GM21390 (cell line): Measurements from ENCODE around the gene RNF157.
"Not testable (repeated sequence)": the region's sequence is repeated elsewhere in the genome, so short reads cannot be mapped to it uniquely, and the experiment has no call there.

Experiments
- ATAC-seq: cut with Tn5 transposase; IDR thresholded peaks from one replicate; pipeline ENCODE4 v1.9.1; 2021; ENCODE audit not compliant: unreplicated experiment

Gene RNF157

DNA sequence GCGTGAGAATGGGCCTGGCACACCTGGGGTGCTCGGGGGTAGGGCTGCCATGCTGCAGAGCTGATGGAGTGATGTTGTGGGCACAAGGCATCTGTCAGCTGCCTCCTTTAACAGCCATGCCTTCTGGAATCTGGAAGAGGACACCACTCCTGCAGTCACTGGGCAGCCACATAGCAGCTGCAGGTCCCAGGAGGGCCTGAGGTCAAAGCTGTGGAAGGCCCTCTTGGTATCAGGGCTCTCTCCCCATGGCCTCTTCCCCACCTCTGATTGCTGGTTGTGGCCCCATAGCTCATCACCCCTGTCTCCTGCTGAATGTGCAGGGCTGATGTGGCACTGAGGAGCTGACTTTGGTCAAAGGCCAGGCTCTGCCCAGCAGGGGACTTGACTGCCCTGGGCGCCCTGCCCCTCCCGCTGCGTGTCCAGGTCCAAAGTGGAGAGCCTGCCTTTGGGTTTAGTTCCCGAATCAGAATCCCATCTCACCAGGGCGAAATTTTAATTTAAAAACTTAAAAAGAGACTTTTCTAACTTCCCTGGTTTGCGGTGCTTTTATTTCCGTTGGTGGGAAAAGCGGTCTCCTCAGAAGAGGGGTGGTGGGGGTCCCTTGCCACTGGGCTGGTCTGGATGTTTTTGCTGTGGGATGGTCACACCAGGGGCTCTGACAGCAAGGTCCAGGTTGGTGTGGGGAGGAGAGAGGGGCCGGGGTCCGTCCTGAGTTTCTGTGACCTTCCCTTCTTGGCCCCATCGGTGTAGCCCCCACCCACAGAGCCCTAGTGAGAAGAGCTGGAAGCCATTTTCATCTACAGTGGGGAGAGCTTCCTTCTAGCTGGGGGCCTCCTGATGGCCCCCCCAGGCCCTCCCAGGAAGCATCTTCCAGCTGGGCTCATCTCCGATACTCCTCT, 30.7 kb upstream of the RNF157 start:
- ATAC-seq: no peak

DNA sequence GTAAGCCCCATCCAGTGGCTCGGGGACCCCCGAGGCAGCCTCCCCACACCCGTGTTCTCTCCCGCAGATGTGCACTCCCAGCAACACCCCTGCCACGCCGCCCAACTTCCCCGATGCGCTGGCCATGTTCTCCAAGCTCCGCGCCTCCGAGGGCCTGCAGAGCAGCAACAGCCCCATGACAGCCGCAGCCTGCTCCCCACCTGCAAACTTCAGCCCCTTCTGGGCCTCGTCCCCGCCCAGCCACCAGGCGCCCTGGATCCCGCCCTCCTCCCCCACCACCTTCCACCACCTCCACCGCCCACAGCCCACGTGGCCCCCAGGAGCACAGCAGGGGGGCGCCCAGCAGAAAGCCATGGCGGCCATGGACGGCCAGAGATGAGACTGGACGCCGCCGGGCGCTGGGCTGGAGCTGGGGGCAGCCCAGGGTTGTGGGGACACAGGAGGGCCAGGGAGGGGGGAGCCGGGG, 29.9 kb upstream of the RNF157 start:
- no peak for ATAC-seq

DNA sequence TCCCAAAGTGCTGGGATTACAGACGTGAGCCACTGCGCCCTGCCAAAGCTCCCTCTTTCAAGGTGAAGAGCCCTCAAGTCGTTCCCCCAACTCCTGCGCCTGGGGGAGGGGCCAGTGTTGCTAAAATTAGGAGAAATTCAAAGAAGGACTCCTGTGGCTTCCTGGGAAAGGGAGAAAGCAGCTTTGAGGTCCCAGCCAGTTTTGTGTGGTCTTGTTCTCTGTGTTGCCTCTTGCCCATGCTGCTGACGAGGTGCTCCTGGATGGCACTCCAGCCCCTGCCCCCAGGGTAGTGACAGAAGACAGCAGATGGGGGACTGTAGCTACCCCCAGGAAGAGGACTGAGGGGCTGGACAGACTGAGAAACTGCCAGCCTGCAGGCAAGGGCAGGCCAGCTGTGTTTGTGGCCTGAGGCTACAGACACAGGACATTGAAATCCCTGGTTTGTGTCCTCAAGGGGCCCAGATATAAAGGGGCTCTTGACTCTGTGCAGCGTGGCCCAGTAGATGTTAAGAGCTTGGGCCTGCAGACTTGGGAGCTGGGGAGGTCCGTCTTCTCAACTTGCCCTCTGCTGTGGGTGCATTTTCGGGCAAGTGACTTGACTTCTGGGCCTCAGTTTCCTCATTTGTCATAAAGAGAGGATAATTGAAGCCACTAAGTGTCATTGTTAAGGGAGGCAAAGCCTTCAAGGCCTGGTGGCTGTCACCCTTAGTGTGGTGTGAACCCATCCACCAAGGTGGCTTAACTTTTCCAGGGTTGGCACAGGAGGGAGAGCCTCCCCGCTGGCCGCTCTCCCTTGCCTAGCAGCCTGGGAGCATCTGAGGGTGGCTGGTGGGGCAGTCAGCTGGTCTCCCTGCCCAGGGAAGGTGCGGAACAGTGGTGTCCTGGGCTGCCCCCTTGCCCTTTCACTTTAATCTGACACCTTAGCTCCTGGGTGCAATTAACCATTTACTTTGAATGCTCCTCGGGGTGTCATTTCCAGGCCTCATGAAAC, 29.0 kb upstream of the RNF157 start:
- ATAC-seq: no peak

DNA sequence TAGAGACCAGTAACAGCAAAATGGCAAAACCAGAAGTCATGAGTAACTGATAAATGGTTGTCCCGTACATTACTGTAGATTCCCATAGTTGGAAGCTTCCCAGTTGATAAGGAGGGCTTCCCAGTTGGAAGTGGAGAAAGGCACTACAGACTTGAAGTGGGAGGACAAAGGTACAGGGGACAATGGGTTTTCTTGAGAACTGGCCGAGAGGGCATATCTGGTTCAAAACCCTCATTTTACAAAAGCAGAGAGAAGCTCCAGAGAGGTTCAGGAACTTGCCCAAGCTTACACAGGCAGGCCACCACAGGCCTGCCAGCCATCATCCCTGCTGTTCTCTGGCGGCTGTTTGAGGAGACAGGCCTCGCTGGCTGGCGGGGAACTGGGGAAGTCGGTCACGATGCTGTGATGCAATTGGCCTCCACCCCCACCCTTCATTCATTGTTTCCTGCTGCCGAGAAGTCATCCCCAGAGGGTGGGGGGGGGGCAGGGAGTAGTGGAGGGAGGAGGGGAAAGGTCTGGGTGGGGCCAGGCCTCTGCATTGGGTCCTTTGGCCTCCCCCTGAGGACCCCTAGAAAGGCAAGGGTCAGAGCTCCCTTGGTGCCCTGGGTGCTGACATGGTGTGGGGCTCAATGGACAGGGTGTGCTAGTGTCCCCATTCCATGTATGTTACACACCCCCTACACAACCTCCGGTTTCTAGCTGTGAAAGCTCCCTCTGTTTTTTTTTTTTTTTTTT, 27.9 kb upstream of the RNF157 start:
- ATAC-seq: no peak

DNA sequence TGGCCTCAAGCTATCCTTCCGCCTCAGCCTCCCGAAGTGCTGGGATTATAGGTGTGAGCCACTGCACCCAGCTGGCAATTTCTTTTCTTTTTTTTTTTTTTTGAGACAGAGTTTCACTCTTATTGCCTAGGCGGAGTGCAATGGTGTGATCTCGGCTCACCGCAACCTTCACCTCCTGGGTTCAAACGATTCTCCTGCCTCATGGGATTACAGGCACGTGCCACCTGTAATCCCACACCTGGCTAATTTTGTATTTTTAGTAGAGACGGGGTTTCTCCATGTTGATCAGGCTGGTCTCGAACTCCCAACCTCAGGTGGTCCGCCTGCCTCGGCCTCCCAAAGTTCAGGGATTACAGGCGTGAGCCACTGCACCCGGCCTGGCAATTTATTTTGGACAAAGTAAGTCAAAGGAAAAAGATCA, 27.3 kb upstream of the RNF157 start:
- ATAC-seq: not testable (repeated sequence)

DNA sequence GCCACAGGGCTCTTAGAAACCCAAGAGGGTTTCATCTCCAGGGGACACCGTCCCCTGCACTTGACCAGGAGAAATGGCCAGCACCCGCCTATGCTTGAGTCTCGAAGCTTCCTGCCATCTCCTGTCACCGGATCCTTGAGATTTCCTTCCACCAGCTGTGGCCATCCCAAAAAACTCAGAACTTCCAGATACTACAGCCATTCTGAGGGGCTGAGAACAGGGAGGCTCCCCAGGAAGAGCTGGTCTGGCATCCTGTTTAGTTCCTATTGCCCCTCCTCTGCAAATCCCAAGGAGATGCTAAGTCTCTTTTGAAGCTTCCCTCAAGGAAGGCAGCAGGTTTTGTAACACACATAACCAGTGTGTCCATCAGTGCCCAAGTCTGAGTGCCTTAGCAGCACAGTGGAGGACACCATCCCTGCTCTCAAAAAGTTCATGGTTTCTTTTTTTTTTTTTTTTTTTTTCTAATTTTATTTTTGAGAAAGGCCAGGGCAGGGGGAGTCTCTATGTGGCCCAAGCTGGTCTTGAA, 26.8 kb upstream of the RNF157 start:
- no peak for ATAC-seq

DNA sequence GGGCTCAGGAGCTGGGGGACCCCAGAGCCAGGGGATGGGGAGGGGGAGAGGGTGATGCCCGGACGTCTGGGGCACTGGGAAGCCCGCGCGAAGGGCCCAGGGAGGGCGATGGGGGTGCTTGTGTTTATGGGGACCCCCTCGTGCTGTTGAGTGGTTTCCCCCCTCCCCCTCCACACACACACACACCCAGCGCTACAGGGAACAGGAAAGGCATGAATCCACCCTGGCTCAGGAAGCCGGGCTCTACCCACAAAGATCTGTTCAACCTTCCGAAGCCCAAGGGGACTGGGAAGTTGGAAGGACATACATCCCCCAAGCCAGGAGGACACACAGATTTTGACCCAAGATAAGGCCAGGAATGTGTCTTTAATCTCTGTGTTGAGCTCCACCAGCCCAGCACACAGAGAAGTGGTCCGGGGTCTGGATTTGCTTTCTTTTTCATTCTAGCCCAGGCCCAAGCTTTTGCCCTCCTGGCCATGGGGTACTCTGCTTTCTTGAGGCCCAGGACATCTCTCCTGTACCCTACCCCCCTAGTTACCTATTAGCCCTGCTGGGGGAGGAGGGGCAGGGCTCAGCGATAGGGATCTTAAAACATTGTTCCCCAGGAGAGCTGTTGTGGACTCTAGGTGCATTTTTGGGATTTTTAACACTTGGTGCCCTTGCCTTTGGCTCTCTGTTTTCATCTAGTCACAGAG, 26.1 kb upstream of the RNF157 start:
- no peak for ATAC-seq

DNA sequence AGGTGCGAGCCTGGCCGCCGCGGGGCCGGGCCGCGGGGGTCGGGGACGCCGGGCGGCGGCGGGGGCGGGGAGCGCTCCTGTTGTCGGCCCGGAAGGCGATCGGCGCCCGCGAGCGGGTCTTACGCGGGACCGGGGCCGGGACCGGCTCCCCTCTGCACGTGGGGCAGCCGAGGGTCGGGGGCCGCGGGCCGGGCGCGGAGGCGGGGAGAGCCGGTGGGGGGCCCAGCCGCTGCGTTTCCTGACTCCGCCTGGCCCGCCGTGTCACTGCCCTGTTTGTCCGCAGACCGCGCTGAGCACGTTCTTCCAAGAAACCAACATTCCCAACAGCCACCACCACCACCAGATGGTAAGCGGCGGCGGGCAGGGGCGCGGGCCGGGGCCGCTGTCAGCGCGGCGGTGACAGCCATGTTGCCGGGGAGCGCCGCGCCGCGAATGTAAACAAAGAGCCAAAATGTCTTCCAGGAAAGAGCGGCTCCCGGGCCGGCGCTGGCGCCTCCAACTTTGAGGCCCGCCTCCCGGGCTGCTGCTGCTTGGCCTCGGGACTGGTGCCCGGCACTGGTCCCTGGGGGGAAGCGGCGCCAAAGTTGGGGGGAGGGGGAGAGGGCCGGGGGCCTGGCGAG, 25.4 kb upstream of the RNF157 start:
- ATAC-seq: no peak

DNA sequence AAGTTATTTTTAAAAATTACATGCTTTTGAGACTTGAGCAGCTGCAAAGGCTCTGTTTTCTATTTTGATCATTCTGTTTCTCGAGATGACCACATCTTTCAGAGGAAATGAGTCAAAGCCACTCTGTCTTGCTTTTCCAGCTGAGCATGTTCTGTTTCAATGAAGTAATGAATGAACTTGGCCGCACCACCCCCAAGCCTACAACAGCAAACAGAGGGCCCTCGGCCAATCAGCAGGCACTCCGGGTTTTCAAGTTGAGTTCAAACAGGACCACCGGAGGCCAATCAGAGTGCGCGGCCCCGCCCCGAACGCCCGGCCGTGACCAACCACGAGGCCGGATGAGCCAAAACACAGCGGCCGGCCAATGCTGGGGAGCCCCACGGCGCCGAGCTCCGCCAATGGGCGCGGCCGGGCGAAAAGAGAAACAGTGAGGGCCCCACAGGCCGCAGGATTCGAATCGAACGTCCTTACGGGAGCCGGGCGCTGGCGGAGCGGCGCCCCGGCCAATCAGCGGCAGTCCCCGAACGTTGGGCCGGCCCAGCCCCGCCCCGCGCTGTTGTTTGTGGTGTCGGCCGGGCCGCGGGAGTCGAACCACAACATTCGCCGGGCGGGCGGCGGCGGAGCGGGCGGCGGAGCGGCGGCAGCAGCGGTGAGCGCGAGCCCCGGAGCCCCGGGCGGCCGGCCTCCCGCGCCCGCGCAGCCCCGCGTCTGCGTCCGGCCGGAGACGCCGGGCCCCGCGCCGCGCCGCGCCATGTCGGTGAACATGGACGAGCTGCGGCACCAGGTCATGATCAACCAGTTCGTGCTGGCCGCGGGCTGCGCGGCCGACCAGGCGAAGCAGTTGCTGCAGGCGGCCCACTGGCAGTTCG, 24.7 kb upstream of the RNF157 start, which contains the start of gene UBALD2:
Gene UBALD2, plus strand, starts transcription at position 594 of the 869 bp plus-strand sequence. Its CDS starts 158 bp downstream, at position 752.
- peak; percentile 69 for ATAC-seq

DNA sequence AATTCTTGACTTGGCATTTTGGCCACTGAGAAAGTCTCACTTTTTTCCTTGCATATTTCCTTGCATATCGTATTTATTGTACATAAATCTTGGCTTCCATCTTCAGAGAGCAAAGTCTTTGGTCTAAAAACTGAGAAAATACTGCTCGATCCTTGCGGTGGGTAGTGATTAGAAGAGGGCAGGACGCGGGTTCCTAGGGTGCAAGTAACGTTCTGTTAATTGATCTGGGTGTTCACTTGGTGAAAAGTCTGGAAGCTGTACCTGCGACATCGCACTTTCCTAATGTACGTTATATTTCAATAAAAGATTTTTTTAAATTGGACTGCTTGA, 24.1 kb upstream of the RNF157 start:
- peak; percentile 1 for ATAC-seq

DNA sequence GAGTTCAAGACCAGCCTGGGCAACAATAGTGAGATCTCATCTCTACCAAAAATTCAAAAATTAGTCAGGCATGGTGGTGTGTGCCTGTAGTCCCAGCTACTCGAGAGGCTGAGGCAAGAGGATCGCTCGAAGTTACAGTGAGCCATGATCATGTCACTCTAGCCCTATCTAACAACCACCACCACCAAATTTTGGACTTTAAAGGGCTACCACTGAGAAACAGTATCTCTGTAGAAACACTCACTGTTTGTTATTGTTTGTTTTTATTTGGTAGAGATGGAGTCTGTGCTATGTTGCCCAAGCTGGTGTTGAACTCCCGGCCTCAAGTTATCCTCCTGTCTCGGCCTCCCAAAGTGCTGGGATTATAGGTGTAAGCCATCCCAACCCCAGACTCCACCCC, 23.6 kb upstream of the RNF157 start:
- no peak for ATAC-seq

DNA sequence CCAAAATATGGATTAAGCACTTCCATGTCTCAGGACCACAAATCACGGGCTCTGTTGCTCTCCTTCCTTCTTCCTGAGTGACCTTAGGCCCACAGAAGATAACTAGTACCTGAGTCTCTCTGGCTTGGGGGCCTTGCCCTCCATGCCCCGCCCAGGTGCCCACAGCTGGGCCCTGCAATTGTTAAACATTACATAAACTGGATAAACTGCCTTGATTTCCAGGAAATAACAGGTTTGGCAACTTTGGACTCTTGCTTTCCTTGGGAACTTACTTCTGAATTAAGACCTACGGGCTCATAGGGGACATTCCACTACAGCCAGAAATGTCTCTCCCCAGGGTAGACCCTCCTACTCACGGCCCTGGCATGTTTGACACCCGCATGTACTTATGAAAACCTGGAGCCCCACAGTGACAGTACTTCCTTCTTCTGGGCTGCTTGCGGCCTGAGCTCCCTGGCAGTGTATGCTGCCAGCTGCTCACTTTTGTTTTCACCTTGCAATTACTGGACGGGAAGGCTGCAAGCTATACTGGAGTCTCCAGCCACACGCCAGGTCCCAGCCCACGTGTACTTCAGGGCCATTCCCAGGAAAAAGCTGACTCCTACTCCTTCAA, 22.5 kb upstream of the RNF157 start:
- no peak for ATAC-seq

DNA sequence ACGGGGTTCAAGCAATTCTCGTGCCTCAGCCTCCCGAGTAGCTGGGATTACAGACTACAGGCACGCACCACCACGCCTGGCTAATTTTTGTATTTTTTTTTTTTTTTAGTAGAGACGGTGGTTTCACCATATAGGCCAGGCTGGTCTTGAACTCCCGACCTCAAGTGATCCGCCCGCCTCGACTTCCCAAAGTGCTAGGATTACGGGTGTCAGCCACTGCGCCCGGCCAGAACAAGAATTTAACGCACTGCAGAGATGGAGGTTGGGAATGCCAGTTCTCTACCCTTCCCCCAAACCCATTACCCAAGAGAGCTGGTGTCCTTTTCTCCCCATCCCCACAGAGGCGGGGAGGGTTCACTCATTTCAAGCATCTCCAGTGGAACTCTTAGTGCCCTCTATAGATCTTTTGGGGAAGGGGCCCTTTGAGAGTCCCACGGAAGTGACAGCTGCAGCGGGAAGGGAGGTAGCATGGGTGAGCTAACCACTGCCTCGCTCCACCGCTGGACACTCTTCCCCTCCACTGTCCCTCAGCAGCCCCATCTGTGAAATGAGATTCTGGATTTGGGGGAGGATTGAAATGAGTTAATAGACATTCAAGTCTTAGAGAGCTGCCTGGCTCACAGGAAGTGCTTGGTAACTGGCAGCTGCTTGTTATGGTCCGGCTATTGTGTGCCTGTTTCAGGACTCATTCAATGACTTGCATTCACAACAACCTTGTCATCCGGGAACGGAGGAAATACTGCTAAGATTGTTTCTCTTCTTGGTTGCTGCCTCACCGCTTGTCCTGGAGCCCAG, 21.3 kb upstream of the RNF157 start:
- ATAC-seq: no peak

DNA sequence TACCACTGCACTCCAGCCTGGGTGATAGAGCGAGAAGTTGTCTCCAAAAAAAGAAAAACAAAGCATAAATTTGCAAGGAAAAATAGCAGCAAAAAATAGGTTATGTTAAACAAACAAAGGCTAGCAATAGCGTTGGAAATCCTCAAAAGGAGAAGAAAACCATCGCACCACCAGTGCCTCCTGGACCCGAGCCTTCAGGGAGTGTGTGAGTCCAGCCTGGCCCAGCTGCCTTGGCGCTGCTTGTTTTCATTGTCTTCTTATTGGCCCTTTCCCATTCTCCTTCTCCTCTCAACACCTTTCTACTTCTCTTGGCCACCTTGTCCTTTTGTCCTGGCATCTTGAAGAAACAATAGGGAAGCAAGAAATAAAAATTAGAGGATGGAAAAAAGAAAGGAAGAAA, 20.4 kb upstream of the RNF157 start:
- no peak for ATAC-seq

DNA sequence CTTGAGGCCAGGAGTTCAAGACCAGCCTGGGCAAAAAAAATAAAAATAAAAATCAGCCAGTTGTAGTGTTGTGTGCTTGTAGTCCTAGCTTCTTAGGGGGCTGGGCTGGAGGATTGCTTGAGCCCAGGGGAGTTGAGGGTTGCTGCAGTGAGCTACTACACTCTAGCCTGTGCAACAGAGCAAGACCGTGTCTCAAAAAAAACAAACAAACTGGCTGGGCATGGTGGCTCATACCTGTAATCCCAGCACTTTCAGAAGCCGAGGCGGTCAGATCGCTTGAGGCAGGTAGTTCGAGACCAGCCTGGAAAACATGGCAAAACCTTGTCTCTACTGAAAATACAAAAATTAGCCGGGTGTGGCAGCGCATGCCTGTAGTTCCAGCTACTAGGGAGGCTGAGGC, 19.9 kb upstream of the RNF157 start:
- ATAC-seq: no peak

DNA sequence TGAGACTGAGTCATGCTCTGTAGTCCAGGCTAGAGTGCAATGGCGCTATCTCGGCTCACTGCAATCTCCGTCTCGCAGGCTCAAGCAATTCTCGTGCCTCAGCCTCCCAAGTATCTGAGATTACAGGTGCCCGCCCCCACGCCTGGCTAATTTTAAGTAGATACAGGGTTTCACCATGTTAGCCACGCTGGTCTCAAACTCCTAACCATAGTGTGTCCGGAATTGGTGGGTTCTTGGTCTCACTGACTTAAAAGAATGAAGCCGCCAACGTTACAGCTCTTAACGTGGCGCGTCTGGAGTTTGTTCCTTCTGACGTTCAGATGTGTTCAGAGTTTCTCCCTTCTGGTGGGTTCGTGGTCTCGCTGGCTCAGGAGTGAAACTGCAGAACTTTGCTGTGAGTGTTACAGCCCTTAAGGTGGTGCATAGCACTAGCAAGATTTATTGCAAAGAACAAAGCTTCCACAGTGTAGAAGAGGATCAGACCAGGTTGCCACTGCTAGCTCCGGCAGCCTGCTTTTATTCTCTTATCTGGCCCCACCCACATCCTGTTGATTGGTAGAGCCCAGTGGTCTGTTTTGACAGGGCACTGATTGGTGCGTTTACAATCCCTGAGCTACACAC, 16.2 kb upstream of the RNF157 start:
- not testable (repeated sequence) for ATAC-seq

DNA sequence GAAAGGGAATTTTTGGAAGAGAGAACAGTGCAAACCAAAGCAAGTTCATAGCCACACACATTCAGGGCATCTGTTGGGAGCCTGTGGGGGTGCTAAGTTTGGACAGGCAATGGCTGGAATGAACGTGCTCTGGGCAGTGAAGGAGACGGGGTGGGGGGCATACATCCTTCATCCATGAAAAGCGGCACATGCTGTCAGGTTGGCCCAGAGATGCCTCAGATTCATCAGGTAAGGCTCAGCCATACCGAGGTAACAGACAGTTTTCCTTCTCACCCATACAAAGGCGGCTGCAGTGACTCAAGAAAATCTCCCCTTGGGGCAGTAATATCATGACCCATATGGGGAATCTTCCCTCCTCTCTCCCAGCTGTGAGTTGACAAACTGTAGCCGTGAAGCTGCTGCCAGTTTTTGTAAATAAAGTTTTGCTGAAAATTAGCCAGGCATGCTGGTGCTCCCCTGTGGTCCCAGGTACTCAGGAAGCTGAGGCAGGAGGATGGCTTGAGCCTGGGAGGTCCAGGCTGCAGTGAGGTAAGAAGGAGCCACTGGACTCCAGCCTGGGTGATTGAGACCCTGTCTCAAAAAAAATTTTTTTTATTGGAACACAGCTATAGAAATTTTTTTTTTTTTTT, 15.6 kb upstream of the RNF157 start:
- no peak for ATAC-seq
